Lower lobe of right lung (tissue), 2 donors: ENCODE measurements around the gene PPARA. TPM values are rescaled to one million over a fixed set of nuclear protein-coding genes. Genes with fewer than 3 reads are reported as not detected.

Experiments
- ATAC-seq, 2 donors: fragments of 200-7000 bp; cut with Tn5 transposase; one replicate each; pipeline ENCODE4 v1.9.1; 2020 to 2022; ENCODE audit warnings: mild to moderate bottlenecking in 2 of 2, moderate library complexity in 2 of 2
- DNase-seq: peaks from one replicate; pipeline ENCODE4 v3.0.0-alpha.2; 2020
- H3K27ac ChIP-seq: fragments of 200-600 bp; one replicate; pipeline ENCODE4 v1.8.0; 2022
- H3K27me3 ChIP-seq: fragments of 200-600 bp; one replicate; pipeline ENCODE4 v1.8.0; 2022; ENCODE audit warnings: low read depth
- H3K36me3 ChIP-seq: fragments of 200-600 bp; one replicate; pipeline ENCODE4 v1.8.0; 2022; ENCODE audit warnings: mild to moderate bottlenecking
- H3K4me1 ChIP-seq: fragments of 200-600 bp; one replicate; pipeline ENCODE4 v1.8.0; 2022
- H3K4me3 ChIP-seq: fragments of 200-600 bp; one replicate; pipeline ENCODE4 v1.8.0; 2022; ENCODE audit warnings: mild to moderate bottlenecking
- H3K9me3 ChIP-seq: fragments of 200-600 bp; one replicate; pipeline ENCODE4 v1.8.0; 2022
- intact Hi-C: fragments of 100-400 bp; cut with DNase I; formaldehyde crosslinking; loops from one replicate; pipeline ENCODE4 v1.11.0; 2022
- total RNA-seq: library from RNA; stranded (reverse); fragmentation: NEBNext Ultra II Directional; extraction: Animal tissue kit (Norgen Biotek cat#: 25700); gene quantifications from one replicate; pipeline ENCODE4 v1.2.1, GENCODE V29; 2021
- TF ChIP-seq, protein P1 (sequence below): fragments of 200-600 bp; IDR thresholded peaks from one replicate; pipeline ENCODE4 v1.8.0; 2022; ENCODE audit warnings: antibody characterized with exemption, mild to moderate bottlenecking
- donor health status: DM: no; HTN: yes; CAD: no; lungs with severe emphysema.

PPARA gene
- total RNA-seq, 1 donor from 2014 or later = 20.5 TPM

DNA sequence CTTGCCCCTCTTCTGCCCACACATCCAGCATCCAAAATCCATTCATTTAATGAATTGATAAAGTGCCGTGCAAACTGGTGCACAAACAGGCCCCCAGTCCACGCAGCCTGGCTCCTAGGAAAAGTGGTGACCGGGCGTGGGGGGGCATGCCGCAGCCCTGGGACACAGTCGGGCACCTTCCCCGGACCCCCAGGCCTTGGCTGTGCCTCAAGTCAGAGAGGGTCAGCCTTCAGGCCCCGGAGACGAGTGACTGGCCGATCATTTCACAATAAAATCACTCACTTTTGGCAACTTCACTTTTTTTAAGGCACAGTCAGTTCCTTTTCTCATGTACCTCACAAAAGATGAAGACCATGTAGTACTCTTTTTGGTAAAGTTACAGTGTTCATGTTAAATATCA is 91.8 kb downstream of the PPARA start:
- ATAC-seq = no peak
- Histone ChIP-seq H3K4me3 (no peak overlapping the region), H3K27me3 (no peaks in the 10 kb centered on the region), H3K27ac (no peak overlapping the region), H3K36me3 (peaks cover 42% of the 10 kb centered on the region), H3K9me3 (no peaks in the 10 kb centered on the region), H3K4me1 (peaks cover 4% of the 10 kb centered on the region)
- intact Hi-C loops = no loop called here
- TF ChIP-seq, protein P1, sequence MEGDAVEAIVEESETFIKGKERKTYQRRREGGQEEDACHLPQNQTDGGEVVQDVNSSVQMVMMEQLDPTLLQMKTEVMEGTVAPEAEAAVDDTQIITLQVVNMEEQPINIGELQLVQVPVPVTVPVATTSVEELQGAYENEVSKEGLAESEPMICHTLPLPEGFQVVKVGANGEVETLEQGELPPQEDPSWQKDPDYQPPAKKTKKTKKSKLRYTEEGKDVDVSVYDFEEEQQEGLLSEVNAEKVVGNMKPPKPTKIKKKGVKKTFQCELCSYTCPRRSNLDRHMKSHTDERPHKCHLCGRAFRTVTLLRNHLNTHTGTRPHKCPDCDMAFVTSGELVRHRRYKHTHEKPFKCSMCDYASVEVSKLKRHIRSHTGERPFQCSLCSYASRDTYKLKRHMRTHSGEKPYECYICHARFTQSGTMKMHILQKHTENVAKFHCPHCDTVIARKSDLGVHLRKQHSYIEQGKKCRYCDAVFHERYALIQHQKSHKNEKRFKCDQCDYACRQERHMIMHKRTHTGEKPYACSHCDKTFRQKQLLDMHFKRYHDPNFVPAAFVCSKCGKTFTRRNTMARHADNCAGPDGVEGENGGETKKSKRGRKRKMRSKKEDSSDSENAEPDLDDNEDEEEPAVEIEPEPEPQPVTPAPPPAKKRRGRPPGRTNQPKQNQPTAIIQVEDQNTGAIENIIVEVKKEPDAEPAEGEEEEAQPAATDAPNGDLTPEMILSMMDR = no peak
- DNase-seq = no peak

DNA sequence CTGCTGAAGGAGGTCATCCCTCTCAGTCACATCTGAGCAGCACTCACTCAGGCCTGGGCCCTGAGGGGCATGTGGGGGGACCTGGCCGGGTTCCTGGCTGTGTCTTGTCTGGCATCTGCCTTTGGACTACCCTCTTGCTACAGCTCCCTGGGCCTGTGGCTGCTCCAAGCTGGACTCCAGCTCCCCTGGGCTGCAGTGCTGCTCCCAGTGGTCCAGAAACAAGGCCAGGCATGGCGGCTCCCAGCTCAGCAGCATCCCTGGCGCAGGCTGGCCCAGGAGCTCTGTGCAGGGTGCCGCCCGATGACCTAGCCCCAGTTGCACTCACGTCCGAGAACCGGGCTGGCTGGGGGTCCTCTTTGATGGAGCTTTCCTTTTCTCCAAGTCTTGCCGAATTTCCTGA is 94.4 kb downstream of the PPARA start:
- Histone ChIP-seq H3K27ac (no peak overlapping the region), H3K4me3 (no peak overlapping the region), H3K36me3 (peaks cover 20% of the 10 kb centered on the region), H3K27me3 (no peaks in the 10 kb centered on the region), H3K4me1 (peaks cover 15% of the 10 kb centered on the region), H3K9me3 (no peaks in the 10 kb centered on the region)
- DNase-seq (no peak), ATAC-seq (no peak)
- intact Hi-C loops = no loop called here
- TF ChIP-seq, protein P1 = no peak

DNA sequence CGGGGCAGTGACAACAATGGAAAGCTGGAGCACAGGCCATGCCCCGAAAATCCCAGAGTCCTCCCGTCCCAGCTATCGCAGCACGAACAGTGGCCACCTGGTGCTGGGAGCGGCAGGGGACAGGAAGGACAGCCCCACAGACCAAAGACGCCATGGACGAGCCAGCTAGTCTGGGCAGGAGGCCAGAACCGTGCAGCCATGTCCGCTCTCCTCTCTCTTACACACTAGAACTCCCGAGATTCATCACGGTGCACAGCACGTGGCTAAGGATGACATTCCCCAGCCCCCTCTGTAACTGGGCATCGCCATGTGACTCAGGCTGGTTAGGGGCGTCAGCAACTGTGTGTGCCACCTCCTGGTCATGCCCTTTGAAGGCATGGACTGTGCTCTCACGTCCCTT is 95.2 kb downstream of the PPARA start:
- ATAC-seq = no peak
- no peak overlapping the region for H3K27ac ChIP-seq
- H3K9me3 ChIP-seq = no peaks in the 10 kb centered on the region
- H3K36me3 ChIP-seq = peaks cover 16% of the 10 kb centered on the region
- H3K4me1 ChIP-seq = peaks cover 15% of the 10 kb centered on the region
- intact Hi-C loops = no loop called here
- no peaks in the 10 kb centered on the region for H3K27me3 ChIP-seq
- DNase-seq = no peak
- H3K4me3 ChIP-seq = no peak overlapping the region
- TF ChIP-seq, protein P1 = no peak

DNA sequence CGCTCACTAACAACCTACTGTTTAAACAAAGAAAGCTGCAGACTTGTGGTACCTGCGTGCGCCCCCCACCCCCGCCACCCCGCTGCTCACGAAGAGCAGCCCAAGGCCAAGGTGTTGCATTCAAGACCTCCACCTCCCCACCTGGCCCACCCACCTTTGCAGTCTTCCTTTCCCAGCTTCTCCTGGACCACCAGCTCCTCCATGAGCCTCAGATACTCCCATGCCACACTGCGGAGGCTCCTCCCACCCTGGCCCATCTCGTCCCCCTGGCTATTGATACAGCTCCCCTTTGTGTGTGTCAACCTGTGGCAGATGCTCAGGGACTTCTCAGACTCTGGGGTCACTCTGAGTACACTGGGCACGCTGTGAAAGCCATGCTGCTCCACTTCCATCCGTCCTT is 95.9 kb downstream of the PPARA start:
- Histone ChIP-seq H3K9me3 (no peaks in the 10 kb centered on the region), H3K27me3 (no peaks in the 10 kb centered on the region), H3K36me3 (peaks cover 16% of the 10 kb centered on the region), H3K27ac (no peak overlapping the region), H3K4me3 (no peak overlapping the region), H3K4me1 (peaks cover 22% of the 10 kb centered on the region)
- DNase-seq (no peak), ATAC-seq (no peak)
- TF ChIP-seq, protein P1 = no peak
- intact Hi-C loops = no loop called here

DNA sequence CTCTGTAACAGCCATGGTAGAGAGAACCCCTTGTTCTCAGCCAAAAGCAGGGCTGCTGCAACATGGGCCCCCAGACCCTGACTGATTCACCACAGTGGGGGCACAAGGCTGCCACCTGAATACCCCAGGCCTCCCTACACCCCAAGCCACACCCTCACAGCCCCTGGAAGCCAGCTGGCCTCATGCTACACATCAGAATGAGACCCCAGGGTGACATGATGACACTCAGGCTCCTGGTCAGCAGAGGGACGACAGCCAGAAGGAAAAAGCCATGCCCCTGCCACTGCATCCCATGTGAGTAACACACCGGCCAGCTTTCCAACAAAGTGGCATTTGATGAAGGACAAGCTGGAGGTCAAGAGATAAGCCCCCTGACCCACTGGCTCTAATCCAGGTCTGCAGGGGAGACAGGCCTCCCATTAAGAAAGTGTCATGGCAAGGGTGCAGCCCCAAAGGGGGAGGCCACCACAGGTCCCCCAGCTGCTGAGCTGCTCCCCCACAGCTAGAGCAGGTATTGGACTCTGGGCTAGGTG is 97.2 kb downstream of the PPARA start:
- intact Hi-C loops = no loop called here
- H3K27ac ChIP-seq = no peak overlapping the region
- H3K9me3 ChIP-seq = no peaks in the 10 kb centered on the region
- DNase-seq = no peak
- peaks cover 24% of the 10 kb centered on the region for H3K4me1 ChIP-seq
- H3K36me3 ChIP-seq = peaks cover 16% of the 10 kb centered on the region
- H3K27me3 ChIP-seq = no peaks in the 10 kb centered on the region
- H3K4me3 ChIP-seq = no peak overlapping the region
- TF ChIP-seq, protein P1 = no peak
- no peak for ATAC-seq
